T47D (cell line): ENCODE measurements around the gene TSPAN33.
A peak's percentile ranks its signal among the peaks of the same experiment; 100 is the strongest.

Source experiments
- DNase-seq, 2 experiments: peaks; one replicate each; pipeline versions ENCODE4 v3.0.0 to v3.0.0-alpha.2; 2011 to 2012; ENCODE audit warnings: low read depth in 1 of 2, low spot score in 1 of 2
- JUND ChIP-seq: IDR thresholded peaks from 2 replicates; pipeline ENCODE4 v1.6.1; 2012; ENCODE audit warnings: low read depth
- in situ Hi-C: cut with HindIII; loops from 2 replicates; pipeline ENCODE4 v1.10.0; 2016; ENCODE audit warnings: low sequenced_read_pairs, low pct_unique_long_range_greater_than_20kb

The TSPAN33 gene

GRCh38 chr7:129147731-129148130 lies 3.2 kb downstream of the TSPAN33 start:
- DNase-seq = no peak
- TF ChIP-seq JUND = no peak
- in situ Hi-C loops = no loop called here

DNA sequence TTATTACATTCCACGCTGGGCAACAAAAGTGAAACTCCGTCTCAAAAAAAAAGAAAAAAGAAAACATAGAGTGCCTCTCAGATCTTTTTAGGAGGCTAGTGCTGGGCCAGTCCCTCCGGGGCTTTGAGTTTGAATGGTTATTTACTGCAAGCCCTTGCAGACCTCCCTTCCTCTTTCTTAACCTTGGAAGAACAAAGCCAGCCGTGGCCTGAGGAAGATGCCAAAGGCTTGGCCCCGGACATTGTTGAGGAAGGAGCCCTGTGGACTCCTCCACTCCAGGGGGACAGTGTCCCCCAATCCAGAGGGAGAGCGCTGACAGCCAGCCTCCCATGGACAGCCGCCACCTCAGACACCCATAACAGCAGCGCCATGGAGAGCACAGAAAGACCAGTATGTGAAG lies 5.0 kb downstream of the TSPAN33 start:
- DNase-seq = no peak
- in situ Hi-C loops = no loop called here
- no peak for TF ChIP-seq JUND

DNA sequence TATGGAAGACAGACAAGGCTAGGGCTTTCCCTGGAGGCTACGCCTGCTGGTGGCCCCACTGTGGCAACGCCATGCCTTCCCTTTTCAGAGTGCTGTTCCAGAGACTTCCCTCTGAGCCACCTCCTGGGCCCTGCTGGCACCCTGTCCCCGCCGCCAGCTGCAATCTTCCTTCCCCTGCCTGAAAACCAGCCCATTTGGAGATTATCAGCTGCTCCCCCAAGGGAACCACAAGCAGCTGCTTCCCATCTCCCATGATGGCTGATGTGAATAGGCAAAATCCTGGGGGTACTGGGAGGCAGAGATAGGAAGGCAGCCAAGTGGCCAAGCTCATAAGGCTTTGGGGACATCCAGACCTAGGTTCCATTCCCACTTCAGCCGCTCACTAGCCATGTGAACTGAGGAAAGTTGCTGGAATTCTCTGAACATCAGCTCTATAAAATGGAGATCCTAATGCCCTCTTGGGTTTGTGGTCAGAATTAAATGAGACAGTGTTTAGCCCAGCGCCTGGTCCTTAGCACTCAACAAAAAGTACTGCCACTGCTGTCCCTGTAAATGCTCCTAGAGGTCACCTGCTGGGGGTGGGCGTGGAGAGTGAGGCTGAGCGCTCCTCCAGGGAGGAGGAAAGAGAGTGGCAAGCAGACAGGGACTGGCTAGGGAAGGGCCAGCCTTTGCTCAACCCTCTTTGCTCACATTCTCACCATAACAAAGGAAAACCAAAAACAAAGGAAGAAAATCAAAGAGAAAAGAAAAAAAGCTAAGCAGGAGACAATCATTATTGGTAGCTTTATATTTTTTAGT lies 5.9 kb downstream of the TSPAN33 start:
- TF ChIP-seq JUND = no peak
- no peak for DNase-seq
- in situ Hi-C loops = no loop called here

DNA sequence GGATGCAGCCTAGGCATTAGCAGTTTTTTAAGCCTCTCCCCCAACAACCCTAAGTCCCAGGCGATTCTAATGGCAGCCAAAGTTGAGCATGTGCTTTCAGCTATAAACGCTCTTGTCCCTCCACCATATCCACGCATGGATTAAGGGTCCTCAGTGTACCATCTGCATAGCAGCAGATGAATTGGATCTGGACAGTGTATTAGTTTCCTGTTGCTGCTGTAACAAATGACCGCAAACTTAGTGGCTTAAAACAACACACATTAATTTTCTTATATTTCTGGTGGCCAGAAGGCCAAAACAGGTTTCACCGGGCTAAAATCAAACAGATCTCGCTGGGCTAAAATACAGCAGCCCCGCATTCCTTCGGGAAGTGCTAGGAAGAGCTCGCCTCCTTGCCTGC lies 13.1 kb downstream of the TSPAN33 start:
- no peak for TF ChIP-seq JUND
- in situ Hi-C loops = no loop called here
- DNase-seq = no peak

DNA sequence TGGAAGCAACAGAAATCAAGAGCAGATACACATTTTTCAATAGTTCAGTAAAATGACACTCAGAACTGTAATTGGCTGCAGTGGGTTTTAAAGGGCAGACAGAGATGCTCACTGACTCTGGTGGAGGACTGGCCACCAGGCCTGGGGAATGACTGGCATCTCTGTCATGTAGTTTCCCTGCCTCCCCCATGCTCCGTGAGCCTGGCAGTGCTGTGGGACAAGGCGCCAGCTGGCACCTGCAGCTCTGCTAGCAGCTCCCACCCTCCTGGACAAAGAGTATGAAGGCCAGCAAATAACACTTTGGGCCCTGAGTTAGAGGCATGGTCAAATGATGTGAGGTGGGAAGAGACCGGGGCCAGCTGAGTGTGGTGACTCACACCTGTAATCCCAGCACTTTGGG lies 15.0 kb downstream of the TSPAN33 start:
- DNase-seq = no peak
- TF ChIP-seq JUND = no peak
- in situ Hi-C loops = no loop called here

DNA sequence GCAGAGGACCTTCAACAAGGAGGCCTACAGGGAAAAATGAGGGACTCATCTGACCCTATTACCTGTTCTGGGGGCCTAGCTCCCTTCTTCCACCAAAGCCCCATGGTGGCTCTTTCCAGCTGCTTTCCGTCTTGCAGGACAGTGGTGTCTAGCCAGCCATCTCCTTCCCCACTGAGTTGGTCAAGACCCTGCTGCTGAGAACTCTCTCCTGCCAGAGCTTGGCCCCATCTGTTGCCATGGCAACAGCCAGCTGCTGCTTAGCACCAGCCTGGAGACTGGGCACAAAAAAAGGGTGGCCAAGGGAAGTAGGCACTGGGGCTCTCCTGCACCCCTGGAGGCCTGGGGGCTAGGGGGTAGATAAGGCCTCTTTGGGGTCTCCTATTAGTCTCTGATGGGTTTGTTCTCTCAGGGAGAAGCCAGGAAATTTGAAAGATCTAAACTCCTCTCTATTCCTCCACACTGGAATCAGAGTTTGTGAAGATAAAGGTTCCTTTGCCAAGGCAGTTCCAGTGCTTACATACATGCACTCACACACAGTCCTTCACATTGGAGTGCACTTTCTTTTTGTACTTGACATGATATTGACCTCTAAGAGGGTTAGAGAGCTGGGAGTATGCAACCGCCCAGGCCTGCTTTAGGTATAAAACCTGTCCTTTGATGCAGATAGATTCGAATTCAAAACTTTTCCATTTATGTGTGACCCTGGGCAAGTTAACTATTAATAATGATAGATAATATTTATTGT lies 15.8 kb downstream of the TSPAN33 start:
- in situ Hi-C loops = no loop called here
- no peak for DNase-seq
- no peak for TF ChIP-seq JUND

DNA sequence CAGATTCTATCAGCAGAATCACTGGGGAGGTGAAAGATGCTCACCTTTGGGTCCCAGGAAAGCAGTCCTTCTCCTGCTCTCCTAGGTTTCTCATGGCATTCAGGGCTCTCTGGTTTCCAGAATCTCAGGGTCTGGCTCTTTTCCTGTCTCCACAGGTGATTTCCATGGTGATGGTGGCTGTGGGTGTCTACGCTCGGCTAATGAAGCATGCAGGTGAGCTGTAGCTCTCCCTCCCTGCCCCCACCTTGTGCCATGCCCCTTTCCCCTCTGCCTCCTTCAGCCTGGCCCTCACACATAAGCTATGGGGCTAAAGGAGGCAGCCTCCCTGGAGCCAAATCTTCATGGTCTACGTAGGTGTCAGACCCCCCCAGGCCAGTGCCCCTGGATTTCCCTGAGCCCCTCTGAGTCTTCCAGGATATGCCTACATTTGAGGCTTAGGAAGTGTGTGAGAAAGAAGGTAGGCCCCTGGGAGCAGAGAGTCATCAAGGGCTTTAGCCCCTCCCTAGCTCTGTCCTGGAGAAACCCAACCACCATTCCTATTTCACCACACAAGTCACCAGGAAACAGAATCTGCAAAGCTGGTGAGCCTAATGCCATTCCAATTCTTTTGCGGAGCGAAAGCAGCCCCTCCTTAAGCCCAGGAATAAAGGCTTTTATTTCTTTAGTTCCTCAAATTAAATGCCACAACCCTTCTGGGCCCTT lies 17.2 kb downstream of the TSPAN33 start:
- in situ Hi-C loops = no loop called here
- TF ChIP-seq JUND = no peak
- no peak for DNase-seq

DNA sequence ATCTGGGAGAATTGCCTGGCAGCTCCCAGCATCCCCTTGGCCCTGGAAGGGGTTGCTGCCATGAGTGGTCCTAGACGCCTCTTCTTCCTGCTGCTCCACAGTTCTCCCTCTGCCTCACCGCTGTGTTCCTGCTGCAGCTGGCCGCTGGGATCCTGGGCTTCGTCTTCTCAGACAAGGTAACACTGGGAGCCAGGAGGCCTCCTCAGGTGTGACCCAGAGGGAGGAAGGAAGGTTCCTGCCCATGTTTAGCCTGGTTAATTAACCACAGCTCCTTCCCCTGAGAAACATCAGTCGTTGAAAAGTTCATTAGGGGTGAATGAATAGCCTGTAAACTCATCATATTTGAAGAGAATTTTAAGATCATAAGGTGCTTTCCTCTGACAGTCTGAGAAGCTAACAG lies 18.2 kb downstream of the TSPAN33 start:
- in situ Hi-C loops = no loop called here
- no peak for DNase-seq
- no peak for TF ChIP-seq JUND

DNA sequence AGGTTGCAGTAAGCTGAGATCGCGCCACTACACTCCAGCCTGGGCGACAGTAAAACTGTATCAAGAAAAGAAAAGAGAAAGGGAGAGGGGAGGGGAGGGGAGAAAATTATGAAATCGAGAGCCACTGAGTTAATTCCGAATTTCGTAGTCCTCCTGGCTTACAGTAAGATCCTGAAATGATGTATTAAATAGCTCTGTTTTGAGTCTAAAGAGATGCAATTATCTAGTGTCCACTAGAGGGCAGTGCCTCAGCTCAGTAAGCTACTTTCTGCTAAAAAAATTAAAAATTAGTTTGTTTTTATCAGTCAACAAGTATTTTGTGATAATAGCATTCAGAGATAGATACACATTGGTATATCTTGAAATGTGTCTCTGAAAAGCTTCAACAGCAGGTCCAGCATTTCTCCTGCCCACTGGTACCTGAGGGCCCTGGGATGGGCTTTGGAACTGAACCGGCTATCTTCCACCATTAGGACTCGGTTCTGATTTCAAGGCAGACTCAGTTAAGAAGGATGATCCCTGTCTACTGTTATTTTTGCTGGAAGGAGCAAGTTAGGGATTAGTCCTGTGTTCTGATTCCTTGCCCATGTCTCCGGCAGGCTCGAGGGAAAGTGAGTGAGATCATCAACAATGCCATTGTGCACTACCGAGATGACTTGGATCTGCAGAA lies 19.5 kb downstream of the TSPAN33 start:
- in situ Hi-C loops = no loop called here
- DNase-seq = peak; percentile 39 to 53

DNA sequence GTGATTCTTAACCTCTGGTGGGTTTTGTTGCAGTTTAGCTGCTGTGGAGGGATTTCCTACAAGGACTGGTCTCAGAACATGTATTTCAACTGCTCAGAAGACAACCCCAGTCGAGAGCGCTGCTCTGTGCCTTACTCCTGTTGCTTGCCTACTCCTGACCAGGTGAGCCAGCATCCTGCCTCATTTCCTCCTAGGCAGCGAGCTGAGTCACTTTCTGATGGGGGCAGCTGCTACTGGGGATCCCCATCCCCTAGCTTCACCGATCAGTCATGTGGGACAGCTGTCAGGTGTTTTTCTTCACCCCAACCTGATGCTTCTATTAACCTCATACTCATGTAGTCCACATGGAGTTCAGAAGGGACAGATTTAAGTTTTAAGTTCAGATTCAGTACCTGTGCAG lies 22.2 kb downstream of the TSPAN33 start:
- TF ChIP-seq JUND = no peak
- no peak for DNase-seq
- in situ Hi-C loops = no loop called here

More for the DNA sequence above, 19.5 kb downstream of the TSPAN33 start:
- TF ChIP-seq JUND = no peak

DNA sequence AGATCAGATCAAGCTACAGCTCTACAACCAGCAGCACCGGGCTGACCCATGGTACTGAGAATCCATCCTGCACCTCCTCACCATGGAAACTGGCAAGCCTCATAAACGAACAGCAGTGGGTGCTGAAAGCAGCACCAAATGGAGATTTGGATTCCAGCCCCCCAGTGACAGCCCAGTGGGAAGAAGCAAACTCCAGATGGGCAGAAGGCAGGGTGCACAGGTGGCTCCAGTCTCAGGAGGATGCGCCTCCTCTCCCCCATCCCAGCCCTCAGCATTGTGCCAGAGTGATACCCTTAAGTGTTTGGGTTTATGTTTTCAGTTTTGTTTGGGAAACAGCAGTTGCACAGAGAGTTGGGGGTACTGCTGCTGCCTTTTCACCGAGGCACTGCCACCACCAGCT lies 23.3 kb downstream of the TSPAN33 start:
- no peak for DNase-seq
- no peak for TF ChIP-seq JUND
- in situ Hi-C loops = no loop called here

DNA sequence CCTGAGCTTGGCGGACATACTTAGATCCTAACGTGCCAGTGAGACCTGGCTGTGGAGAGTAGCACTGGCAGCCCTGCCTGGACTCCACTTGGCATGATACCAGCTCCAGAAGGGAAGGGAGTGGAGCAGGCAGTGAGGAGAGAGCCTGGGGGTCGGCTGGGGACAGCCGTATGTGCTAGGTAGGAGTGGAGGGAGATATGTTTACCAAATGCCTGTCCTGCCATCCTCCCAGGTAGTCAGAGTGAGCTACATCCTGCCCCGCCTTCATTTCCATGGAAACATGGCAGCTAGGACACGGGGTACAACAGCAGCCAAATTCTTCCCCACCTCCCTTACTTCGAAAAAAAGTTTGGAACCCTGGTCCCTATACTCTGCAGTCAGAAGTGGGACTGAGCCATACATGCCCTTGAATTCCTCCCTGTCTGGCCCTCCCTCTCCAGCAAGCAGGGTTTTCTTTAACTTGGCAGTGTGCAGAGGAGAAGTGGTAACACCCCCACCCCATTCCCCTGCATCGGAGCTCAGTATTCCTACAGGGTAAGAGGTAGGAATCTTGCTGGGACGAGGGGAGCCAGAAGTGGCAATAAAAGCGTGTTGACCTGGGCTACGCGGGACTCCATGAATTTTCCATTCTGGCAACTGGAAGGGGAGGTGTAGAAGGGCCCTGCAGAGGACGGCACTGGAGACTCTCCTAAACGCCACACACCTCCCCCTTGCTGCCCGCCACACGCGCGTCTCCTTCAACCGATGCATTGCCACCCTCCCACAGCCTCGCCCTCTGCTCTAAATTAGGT lies 23.9 kb downstream of the TSPAN33 start:
- in situ Hi-C loops = no loop called here
- TF ChIP-seq JUND = no peak
- DNase-seq = no peak
